ENCODE measurements around the gene JPH4.
A peak's percentile ranks its signal among the peaks of the same experiment; 100 is the strongest.

Gene JPH4

DNA sequence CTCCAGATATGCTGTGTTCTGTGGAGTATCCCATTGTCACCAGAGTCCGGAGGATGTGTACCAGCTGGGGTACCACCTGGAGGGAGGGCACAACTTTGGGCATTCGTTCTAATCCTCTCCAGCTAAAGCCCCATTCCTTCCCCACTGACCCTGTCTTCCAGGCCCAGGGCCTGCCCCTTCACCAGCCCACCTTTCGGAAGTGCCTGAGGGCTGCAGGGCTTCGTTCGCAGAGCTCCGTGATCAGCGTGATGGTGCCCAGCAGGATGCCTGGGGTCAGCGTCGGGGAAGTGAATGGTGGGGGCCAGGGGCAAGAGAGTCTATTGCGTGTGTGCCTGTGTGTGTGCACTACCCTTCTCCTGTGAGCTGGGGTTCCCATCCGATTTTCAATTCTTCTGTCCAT lies 13.0 kb downstream of the JPH4 start:
- DNase-seq (ENCODE audit: extremely low spot score): no peak
- TF ChIP-seq, protein P1, sequence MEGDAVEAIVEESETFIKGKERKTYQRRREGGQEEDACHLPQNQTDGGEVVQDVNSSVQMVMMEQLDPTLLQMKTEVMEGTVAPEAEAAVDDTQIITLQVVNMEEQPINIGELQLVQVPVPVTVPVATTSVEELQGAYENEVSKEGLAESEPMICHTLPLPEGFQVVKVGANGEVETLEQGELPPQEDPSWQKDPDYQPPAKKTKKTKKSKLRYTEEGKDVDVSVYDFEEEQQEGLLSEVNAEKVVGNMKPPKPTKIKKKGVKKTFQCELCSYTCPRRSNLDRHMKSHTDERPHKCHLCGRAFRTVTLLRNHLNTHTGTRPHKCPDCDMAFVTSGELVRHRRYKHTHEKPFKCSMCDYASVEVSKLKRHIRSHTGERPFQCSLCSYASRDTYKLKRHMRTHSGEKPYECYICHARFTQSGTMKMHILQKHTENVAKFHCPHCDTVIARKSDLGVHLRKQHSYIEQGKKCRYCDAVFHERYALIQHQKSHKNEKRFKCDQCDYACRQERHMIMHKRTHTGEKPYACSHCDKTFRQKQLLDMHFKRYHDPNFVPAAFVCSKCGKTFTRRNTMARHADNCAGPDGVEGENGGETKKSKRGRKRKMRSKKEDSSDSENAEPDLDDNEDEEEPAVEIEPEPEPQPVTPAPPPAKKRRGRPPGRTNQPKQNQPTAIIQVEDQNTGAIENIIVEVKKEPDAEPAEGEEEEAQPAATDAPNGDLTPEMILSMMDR (IDR thresholded peaks at IDR 0.05; ENCODE audit: control extremely low read depth, extremely low read depth, low read depth, missing control alignments): no peak
- CTCF ChIA-PET: interaction anchor here (1.9 to 15.7 kb wide), 3 partner anchors 7 to 85 kb away, joined by 7 to 497 read pairs (median 9); no protein-coding TSS in a partner anchor
- POLR2A ChIA-PET: no interaction called here

DNA sequence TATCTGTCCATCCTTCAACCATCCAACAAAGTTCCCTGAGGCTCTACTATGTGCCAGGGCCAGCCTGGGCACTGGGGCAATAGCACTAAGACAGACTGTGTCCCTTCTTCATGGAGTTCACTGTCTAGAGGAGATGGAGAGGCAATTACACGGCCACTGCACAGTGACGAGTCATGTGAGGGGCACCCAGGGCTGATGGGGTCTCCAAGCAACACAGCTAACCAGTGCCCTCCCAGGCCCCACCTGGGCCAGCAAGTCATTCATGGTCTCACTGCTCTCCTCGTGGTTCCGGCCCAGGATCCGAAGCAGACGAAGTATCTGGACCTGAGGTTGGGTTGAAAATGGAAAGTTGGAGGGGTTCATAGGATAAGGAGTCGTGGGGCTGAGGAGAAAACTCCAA lies 13.7 kb downstream of the JPH4 start:
- ChIA-PET POLR2A (no interaction called here), CTCF (interaction anchor here (0.7 to 15.7 kb wide), 2 partner anchors 67 to 85 kb away, joined by 3 to 497 read pairs; no protein-coding TSS in a partner anchor)
- DNase-seq (ENCODE audit: extremely low spot score): no peak
- TF ChIP-seq, protein P1 (IDR thresholded peaks at IDR 0.05; ENCODE audit: control extremely low read depth, extremely low read depth, low read depth, missing control alignments): no peak

DNA sequence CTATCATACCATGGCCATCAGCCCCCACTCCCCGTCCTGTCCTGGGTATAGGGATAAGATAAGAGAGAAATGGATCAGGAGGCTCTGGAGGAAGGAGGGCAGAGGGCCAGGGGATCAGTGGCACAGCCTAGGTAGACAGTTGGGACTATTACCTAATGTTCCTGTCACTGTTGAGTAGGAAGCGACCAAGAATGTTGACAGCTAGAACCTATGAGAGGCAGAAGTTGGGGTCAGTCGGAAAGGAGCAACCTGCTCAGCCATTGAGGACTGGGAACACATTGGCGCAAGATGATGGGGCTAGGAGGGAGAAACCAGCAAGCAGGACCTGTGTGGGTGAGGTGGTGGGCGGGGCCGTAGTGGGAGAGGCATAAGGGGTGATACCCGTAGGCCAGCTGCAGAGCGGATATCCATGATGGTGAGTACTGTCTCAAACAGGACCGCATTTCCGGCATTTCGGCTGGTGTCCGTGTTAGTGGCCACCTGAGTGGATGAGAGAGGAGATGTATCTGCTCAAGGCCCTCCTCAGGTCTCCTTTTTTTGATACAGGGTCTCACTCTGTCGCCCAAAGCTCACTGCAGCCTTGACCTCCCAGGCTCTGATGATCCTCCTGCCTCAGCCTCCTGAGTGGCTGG lies 14.3 kb downstream of the JPH4 start:
- no peak for DNase-seq (ENCODE audit: extremely low spot score)
- ChIA-PET POLR2A (no interaction called here), CTCF (interaction anchor here (0.7 to 15.7 kb wide), 4 partner anchors 8 to 346 kb away, joined by 3 to 497 read pairs (median 11); no protein-coding TSS in a partner anchor)
- TF ChIP-seq, protein P1 (IDR thresholded peaks at IDR 0.05; ENCODE audit: control extremely low read depth, extremely low read depth, low read depth, missing control alignments): no peak

DNA sequence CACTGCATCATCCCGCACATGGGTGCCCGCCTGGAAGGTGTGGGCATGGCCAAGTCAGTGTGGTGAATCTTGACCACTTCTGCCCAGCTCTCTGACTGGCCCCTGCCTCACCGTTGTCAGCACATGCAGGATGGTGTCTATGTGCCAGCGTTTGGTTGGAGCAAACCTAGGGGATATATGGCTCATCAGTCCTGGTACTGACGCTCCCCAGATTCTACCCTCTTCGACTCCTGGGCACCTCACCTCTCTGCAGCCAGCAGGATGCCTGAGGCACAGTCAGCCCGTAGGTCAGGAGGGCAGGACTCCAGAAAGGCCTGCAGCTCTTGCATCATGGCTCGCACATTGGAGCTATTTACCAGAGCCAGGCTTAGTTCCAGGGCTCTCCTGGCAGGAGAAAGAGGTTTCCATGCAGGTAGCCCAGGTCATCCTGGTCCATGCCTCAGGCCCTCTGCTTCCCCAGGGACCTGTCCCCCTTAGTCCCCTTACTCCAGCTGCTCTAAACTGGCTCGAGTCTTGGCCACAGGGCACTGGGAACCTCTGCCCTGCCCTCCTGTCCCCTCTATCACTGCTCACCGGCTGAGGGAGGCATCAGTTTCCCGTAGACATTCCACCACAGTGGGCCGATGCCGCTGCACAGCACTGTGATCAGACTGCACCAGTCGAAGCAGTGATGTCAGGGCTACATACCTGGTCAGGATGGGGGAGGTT lies 15.0 kb downstream of the JPH4 start:
- DNase-seq (ENCODE audit: extremely low spot score): no peak
- POLR2A ChIA-PET: no interaction called here
- TF ChIP-seq, protein P1 (IDR thresholded peaks at IDR 0.05; ENCODE audit: control extremely low read depth, extremely low read depth, low read depth, missing control alignments): no peak
- CTCF ChIA-PET: interaction anchor here (0.6 to 15.7 kb wide), 20 partner anchors 9 to 485 kb away, joined by 3 to 497 read pairs (median 4); partner anchors contain the start of gene PABPN1

DNA sequence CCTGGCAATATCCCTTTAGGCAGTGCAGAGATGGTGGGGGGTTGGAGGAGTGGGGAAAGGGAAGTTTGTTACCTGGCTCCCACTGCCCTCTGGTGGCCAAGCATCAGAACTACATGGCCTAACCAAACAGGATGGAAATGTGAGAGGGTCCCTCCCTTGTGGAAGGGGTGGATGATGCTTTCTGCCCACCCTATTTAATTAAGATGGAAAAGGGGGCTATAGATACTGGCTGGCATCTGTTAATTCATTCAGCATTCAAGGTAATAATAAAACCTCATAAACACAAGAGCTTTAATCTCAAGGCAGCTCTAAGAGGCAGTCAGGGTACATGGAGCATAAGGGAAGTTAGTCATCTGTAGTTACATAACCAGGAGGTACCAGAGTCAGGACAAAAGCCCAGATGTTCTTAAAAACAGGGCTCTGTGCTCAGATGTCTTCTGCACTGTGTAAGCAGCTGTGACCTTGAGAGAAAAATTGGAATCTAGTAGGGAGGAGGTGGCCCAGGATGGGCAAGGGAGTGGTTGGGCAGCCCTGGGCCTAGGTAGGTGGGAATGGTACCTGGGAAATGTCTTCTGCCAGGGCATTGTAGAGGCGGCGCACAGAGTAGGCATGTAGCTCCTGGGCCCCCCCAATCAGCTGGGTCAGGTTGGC lies 15.6 kb downstream of the JPH4 start:
- POLR2A ChIA-PET: no interaction called here
- TF ChIP-seq, protein P1 (IDR thresholded peaks at IDR 0.05; ENCODE audit: control extremely low read depth, extremely low read depth, low read depth, missing control alignments): peak; percentile 93
- CTCF ChIA-PET: interaction anchor here (0.6 to 15.7 kb wide), 20 partner anchors 9 to 486 kb away, joined by 3 to 497 read pairs (median 4); partner anchors contain the start of gene PABPN1
- DNase-seq (ENCODE audit: extremely low spot score): peak; percentile 62

All from GM10248 (cell line).